HUES48 (cell line): ENCODE results near the gene ZSCAN9.

Experiments
- H3K27ac ChIP-seq: one replicate; pipeline ENCODE4 v1.7.0; 2013; ENCODE audit warnings: low read depth, low read length, inconsistent platforms
- H3K27me3 ChIP-seq: 2 replicates; pipeline ENCODE4 v1.6.1; 2013; ENCODE audit warnings: mild to moderate bottlenecking, low read length; ENCODE audit not compliant: control insufficient read depth, insufficient read depth
- H3K36me3 ChIP-seq: 2 replicates; pipeline ENCODE4 v1.6.1; 2013; ENCODE audit warnings: low read length; ENCODE audit not compliant: control insufficient read depth, insufficient read depth
- H3K4me1 ChIP-seq: 2 replicates; pipeline ENCODE4 v1.6.1; 2013; ENCODE audit warnings: mild to moderate bottlenecking, low read length; ENCODE audit not compliant: control insufficient read depth, insufficient read depth
- H3K4me3 ChIP-seq: 2 replicates; pipeline ENCODE4 v1.5.1; 2013; ENCODE audit warnings: mild to moderate bottlenecking, low read depth, low read length
- H3K9ac ChIP-seq: 2 replicates; pipeline ENCODE4 v1.6.1; 2013; ENCODE audit warnings: mild to moderate bottlenecking, low read depth, low read length, moderate library complexity
- H3K9me3 ChIP-seq: 2 replicates; pipeline ENCODE4 v1.6.1; 2013; ENCODE audit warnings: low read length; ENCODE audit not compliant: control insufficient read depth, insufficient read depth

Gene ZSCAN9

DNA sequence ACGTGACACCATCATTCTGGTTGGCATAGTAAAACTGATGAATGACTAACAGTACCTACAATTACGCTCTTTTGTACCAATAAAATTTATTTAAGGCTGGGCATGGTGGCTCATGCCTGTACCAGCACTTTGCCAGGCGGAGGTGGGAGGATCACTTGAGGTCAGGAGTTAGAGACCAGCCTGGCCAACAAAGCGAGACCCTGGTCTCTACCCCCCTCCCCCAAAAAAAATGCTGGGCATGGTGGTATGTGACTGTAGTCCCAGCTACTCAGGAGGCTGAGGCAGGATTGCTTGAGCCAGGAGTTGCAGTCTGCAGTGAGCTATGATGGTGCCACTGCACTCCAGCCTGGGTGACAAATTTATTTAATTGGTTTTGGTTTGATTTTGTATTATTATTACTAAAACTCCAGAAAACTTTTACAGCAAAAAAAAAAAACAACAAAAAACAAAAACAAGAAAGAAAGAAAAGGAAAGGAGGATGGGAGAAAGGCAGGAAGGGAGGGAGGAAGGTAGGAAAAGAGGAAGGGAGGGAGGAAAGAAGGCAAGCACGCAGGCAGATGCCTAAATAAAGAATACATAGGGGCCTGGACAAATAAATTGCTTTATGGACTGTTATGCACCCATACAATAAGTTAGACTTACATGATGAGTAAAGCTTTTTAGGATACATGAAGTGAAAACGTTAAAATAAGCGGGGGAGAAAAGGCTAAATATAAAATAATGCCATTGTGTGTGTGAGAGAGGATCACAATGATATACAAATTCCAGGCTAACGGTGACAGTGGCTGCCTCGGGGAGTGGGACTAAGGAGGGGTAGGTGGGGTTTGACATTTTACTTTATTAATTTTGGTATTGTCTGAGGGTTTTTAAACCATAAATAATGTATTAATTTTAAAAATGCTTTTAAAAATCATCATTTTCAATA lies 682 bp upstream of the ZSCAN9 start:
- Histone ChIP-seq H3K9ac (no peak overlapping the region), H3K4me1 (0 out of 2 replicates have a peak, but pooled peaks cover 6% of the 10 kb centered on the region), H3K27me3 (peaks cover 48% of the 10 kb centered on the region), H3K36me3 (peaks cover 25% of the 10 kb centered on the region), H3K4me3 (peak overlapping the region; percentile 94), H3K9me3 (no peaks in the 10 kb centered on the region; the same call in 1 of the 2 replicates), H3K27ac (peak overlapping the region; percentile 77)

DNA sequence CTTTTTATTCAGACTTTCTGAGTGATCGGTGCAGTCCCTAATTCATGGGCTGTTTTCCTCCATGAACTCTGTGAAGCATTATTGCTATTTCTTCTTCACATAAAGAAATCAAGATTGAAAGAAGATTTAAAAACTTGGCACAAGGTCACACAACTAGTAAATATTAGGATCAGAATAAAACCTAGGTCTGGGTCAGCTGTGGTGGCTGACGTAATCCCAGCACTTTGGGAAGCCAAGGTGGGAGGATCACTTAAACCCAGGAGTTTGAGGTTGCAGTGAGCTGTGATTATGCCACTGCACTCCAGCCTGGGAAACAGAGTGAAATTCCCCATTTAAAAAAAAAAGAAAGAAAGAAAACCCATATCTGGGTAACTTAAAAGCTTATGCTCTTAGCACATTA lies 1.4 kb downstream of the ZSCAN9 start:
- Histone ChIP-seq H3K27ac (no peak overlapping the region), H3K36me3 (peaks cover 43% of the 10 kb centered on the region), H3K9me3 (no peaks in the 10 kb centered on the region; the same call in 1 of the 2 replicates), H3K9ac (no peak overlapping the region), H3K27me3 (peaks cover 27% of the 10 kb centered on the region), H3K4me1 (0 out of 2 replicates have a peak, but pooled peaks cover 6% of the 10 kb centered on the region), H3K4me3 (peak overlapping the region; percentile 94)

DNA sequence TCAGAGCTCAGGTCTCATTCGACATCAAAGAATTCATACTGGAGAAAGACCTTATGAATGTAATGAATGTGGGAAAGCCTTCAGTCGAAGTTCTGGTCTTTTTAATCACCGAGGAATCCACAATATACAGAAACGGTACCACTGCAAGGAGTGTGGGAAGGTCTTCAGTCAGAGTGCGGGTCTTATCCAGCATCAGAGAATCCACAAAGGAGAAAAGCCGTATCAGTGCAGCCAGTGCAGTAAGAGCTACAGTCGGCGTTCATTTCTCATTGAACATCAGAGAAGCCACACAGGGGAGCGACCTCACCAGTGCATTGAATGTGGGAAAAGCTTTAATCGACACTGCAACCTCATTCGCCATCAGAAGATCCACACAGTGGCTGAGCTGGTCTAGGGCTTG lies 7.7 kb downstream of the ZSCAN9 start:
- H3K27me3 ChIP-seq: no peaks in the 10 kb centered on the region
- H3K9me3 ChIP-seq: no peaks in the 10 kb centered on the region; the same call in 1 of the 2 replicates
- H3K36me3 ChIP-seq: peaks cover 65% of the 10 kb centered on the region
- no peak overlapping the region for H3K9ac ChIP-seq
- no peaks in the 10 kb centered on the region for H3K4me1 ChIP-seq
- H3K27ac ChIP-seq: no peak overlapping the region
- H3K4me3 ChIP-seq: no peak overlapping the region

DNA sequence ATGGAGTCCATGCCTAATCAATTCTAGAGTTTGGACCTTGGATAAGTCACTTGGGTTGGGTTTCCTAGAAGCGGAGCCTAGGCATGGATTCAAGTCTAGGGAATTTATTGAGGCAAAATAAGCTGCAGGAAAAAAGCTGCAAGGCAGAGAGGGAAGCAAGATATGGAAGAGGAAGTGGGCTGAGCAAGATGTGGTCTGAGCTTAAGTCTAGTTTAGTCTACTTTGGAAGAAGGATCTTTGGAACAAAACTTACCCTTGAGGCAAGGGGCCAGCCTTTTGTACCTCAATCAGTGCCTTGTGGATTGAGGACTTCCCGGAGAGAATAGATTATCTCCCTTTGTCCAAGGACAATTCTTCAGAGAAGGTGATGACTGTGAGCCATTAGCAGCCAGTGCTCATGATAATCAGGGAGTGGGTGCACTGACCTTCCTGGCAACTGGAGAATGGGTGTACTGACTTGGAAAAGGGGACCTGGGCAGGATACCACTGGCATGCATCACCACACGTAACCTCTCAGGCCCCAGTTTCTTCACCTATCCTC lies 10.9 kb downstream of the ZSCAN9 start:
- no peaks in the 10 kb centered on the region for H3K4me1 ChIP-seq
- no peak overlapping the region for H3K4me3 ChIP-seq
- no peak overlapping the region for H3K9ac ChIP-seq
- H3K9me3 ChIP-seq: no peaks in the 10 kb centered on the region
- no peaks in the 10 kb centered on the region for H3K27me3 ChIP-seq
- H3K27ac ChIP-seq: no peak overlapping the region
- peaks cover 35% of the 10 kb centered on the region for H3K36me3 ChIP-seq

DNA sequence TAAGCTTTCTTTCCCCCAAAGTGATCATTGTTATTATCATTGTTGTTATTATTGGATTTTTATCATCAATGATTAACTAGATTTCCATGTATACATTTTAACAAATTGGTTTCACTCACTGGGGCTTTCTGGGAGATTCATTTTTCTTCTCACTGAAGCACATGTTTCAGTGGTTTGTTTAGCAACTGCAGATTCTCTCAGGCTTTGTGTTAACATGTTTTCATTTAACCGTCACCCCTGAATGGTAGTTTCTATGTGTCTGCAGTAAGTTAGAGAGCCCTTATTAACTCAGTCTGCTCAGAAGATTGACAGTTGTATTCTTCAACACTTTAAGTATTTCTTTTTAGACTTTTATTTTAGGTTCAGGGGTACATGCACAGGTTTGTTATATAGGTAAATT lies 14.6 kb downstream of the ZSCAN9 start:
- Histone ChIP-seq H3K36me3 (peaks cover 13% of the 10 kb centered on the region), H3K9me3 (no peaks in the 10 kb centered on the region), H3K4me3 (no peak overlapping the region), H3K4me1 (no peaks in the 10 kb centered on the region), H3K27ac (no peak overlapping the region), H3K9ac (no peak overlapping the region), H3K27me3 (no peaks in the 10 kb centered on the region)

DNA sequence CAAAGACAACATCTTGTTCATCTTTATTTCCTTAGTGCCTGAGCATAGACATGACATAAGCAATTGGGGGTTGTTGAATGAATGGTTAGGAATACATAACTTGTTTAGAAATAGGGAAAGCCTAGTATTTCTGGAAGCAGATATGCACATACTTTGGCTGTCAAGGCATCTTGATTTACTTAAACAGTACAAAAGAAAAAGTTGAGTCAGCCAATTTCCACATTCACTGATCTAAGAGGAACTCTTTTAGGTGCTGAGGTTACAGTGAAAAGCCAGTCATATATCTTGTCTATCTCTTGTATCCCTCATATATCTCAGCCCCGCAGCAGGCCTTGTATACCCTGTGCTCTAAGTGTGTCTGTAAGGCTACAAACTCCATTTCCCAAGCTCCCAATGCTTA lies 15.4 kb downstream of the ZSCAN9 start:
- Histone ChIP-seq H3K9me3 (no peaks in the 10 kb centered on the region), H3K27ac (no peak overlapping the region), H3K9ac (no peak overlapping the region), H3K27me3 (no peaks in the 10 kb centered on the region), H3K4me1 (no peaks in the 10 kb centered on the region), H3K4me3 (no peak overlapping the region), H3K36me3 (peaks cover 18% of the 10 kb centered on the region)

DNA sequence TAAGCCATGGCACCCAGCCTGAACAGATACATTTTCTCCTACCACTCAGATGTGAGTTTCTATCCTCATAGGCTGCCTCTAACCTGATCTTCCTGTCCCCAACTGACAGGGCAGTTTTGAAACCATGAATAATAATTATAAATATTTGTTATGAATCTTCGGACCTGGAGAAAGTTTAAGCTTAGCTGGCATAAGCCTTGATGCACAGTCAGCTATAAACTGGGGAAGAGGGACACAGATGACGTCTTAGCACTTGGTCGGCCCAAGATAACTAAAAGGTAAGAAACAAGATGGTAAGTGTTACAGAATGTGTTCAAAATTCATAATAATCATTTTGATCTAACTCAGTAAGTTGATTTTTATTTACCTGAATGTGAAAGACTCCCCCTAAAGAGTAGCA lies 18.9 kb downstream of the ZSCAN9 start:
- H3K4me3 ChIP-seq: no peak overlapping the region
- no peaks in the 10 kb centered on the region for H3K27me3 ChIP-seq
- peaks cover 52% of the 10 kb centered on the region for H3K36me3 ChIP-seq
- no peak overlapping the region for H3K27ac ChIP-seq
- no peak overlapping the region for H3K9ac ChIP-seq
- no peaks in the 10 kb centered on the region for H3K9me3 ChIP-seq
- no peaks in the 10 kb centered on the region for H3K4me1 ChIP-seq

DNA sequence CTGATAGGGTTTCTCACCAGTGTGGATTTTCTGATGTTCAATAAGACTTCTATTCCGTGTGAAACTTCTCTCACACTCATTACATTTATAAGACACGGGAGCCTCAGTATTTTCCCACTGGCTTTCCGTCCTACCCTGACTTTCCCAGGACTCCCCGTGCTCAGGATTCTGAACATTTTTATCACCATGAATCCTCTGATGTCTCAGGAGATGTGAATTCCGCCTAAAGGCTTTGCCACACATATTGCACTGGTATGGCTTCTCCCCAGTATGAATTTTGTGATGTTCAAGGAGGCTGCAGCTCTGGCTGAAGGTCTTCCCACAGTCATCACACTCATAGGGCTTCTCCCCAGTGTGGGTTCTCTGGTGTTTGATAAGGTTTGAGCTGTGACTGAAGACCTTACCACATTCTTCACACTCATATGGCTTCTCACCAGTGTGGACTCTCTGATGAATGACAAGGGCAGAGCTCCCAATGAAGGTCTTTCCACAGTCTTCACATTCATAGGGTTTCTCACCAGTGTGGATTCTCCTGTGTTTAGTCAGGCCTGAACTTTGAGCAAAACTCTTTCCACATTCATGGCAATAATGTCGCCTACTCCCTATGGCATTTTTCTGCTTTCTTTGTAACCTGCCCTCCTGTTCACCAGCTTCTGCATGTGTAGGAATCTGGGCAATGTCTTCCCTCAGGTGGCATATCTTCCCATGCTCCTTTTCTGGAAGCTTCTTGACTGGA lies 20.3 kb downstream of the ZSCAN9 start:
- H3K9ac ChIP-seq: no peak overlapping the region
- peaks cover 57% of the 10 kb centered on the region for H3K36me3 ChIP-seq

DNA sequence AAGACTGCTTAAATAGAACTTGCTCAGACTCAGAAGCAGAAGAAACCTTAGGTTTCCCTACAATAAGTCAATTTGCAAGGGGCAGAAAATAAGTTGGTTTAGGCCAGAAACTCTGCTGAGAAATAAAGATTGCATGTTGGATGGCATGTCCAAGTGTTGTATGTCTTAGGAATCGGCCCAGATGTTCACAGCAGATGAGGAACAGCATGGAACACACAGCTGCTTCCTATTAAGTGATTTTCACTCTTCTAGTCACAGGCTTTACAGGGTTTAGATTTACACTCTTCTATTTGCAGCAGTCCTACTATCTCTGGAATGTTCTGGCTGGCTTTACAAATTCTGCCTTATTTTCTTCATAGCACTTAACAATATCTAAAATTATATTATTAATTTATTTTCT lies 23.8 kb downstream of the ZSCAN9 start:
- no peak overlapping the region for H3K27ac ChIP-seq
- no peak overlapping the region for H3K9ac ChIP-seq
- peaks cover 55% of the 10 kb centered on the region for H3K36me3 ChIP-seq
- no peaks in the 10 kb centered on the region for H3K9me3 ChIP-seq
- H3K4me3 ChIP-seq: no peak overlapping the region
- peaks cover 14% of the 10 kb centered on the region for H3K4me1 ChIP-seq
- no peaks in the 10 kb centered on the region for H3K27me3 ChIP-seq

More for the DNA sequence above, 20.3 kb downstream of the ZSCAN9 start:
- Histone ChIP-seq H3K4me1 (no peaks in the 10 kb centered on the region), H3K27ac (no peak overlapping the region), H3K4me3 (no peak overlapping the region), H3K27me3 (no peaks in the 10 kb centered on the region), H3K9me3 (no peaks in the 10 kb centered on the region)

DNA sequence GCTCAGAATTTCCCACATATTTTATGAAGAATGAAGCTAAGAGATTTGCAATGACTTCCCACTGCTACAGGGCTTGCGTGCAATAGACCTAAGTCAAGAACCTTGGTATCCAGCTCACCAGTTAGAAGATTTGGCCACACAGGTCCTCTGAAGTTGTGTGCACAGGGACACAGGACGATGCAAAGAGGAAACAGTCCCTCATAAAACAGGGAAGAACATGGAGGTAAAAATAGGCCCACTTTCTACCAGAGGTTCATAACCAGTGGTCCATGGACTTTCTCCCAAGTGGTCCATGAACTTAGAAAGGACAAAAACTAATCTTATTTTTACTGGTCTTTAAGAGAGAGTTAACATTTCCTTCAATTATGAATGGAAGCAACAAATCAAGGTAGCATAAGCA lies 25.7 kb downstream of the ZSCAN9 start:
- H3K27ac ChIP-seq: no peak overlapping the region
- peaks cover 37% of the 10 kb centered on the region for H3K36me3 ChIP-seq
- H3K4me3 ChIP-seq: peak overlapping the region; percentile 84
- no peaks in the 10 kb centered on the region for H3K9me3 ChIP-seq
- H3K4me1 ChIP-seq: peaks cover 14% of the 10 kb centered on the region
- no peaks in the 10 kb centered on the region for H3K27me3 ChIP-seq
- H3K9ac ChIP-seq: no peak overlapping the region

DNA sequence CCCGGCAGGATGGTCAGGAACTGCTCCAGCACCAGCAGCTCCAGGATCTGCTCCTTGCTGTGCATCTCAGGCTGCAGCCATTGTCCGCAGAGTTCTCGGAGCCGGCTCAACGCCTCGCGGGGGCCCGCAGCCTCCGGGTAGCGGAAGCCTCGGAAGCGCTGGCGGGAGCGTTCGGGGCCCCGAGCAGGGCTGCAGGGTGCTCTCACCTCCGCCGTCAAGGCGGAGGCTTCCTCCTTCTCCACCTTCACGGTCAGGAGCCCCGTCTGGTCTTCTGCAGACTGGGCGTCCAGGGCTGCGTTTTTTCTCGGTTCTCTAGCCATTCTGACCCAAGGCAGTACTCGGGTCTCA lies 26.6 kb downstream of the ZSCAN9 start:
- Histone ChIP-seq H3K27me3 (no peaks in the 10 kb centered on the region), H3K9ac (peak overlapping the region; percentile 21), H3K4me1 (peaks cover 14% of the 10 kb centered on the region), H3K36me3 (peaks cover 28% of the 10 kb centered on the region), H3K9me3 (no peaks in the 10 kb centered on the region), H3K4me3 (peak overlapping the region; percentile 84), H3K27ac (peak overlapping the region; percentile 48)
